ENCODE results near the gene UAP1L1. TPM values are rescaled to one million over a fixed set of nuclear protein-coding genes. Genes with fewer than 3 reads are reported as not detected.

UAP1L1 gene
- total and polyA plus RNA-seq, 2 experiments from 2014 or later, result 2.5 to 8.1 TPM

DNA sequence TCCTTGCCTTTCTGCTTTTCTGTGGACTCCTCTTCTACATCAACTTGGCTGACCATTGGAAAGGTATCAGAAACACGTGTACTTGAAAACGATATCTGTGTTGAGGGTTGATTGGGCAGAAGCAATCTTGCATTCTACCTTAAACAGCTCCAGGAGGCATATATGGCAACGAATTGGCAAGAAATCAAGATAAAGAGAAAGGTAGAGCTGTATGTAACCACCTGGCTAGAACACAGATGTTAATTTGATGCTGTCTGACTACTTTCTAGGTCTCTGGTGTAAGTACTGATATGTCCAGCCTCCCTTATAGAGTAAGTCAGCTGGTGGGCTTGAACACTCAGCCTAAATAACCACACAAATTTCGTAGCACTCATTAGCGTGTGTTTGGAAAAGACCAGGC lies 10.8 kb downstream of the UAP1L1 start (continued):
- TF ChIP-seq, protein P1, sequence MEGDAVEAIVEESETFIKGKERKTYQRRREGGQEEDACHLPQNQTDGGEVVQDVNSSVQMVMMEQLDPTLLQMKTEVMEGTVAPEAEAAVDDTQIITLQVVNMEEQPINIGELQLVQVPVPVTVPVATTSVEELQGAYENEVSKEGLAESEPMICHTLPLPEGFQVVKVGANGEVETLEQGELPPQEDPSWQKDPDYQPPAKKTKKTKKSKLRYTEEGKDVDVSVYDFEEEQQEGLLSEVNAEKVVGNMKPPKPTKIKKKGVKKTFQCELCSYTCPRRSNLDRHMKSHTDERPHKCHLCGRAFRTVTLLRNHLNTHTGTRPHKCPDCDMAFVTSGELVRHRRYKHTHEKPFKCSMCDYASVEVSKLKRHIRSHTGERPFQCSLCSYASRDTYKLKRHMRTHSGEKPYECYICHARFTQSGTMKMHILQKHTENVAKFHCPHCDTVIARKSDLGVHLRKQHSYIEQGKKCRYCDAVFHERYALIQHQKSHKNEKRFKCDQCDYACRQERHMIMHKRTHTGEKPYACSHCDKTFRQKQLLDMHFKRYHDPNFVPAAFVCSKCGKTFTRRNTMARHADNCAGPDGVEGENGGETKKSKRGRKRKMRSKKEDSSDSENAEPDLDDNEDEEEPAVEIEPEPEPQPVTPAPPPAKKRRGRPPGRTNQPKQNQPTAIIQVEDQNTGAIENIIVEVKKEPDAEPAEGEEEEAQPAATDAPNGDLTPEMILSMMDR (conservative IDR thresholded peaks at IDR 0.05; ENCODE audit: low read depth in 2 of 2), result no peak
- TF ChIP-seq ZNF114 (CRISPR knock-in tag; IDR thresholded peaks at IDR 0.05) (no peak), EZH2phosphoT487 (IDR thresholded peaks at IDR 0.05; ENCODE audit: unreplicated experiment) (no peak), EZH2 (IDR thresholded peaks at IDR 0.05; ENCODE audit: low read depth, unreplicated experiment) (no peak), CREB1 (CRISPR knock-in tag; IDR thresholded peaks at IDR 0.05; ENCODE audit: low read depth) (no peak)

DNA sequence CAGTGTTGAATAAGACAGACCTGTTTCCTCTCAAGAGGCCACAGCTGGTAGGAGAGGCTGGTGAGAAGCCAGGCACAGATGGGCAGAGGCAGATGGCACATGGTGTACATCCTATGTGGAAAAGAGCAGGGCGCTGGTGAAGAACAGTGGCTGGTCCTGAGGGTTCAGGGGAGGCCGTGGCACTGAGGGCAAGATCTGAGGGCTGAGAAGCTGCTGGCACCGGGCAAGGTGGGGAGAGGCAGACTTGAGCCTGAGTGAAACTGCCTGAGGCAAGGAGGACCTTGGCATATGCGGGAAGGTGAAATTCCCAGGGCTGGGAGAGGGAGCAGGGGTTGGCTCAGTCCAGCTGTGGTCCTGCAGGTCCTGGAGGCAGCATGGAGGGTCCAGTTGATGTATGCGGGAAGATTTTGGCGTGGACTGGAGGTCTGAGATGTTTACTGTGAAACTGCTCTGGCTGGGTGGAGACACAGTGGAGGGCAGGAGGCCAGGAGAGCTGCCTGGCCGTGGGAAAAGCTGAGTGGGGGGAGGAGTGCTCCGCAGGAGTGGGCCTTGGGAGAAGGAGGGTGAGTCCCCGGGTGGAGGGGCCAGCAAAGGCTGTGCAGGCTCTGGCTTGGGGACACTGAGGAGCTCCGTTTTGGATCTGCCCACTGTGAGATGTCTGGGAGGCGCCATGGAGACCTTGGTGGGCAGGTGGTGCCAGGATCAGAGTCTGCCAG lies 12.1 kb downstream of the UAP1L1 start:
- ATAC-seq (no peak), DNase-seq (ENCODE audit: low spot score) (no peak)
- Mint-ChIP-seq H3K9me3 (peaks cover 4% of the 10 kb centered on the region; the same call in 1 of the 3 replicates), H3K4me1 (peaks cover 15% of the 10 kb centered on the region), H3K4me3 (no peak overlapping the region), H3K36me3 (ENCODE audit: low read depth) (peaks cover 20% of the 10 kb centered on the region; the same call in 2 of the 3 replicates), H3K27ac (peak overlapping the region; percentile 26; the same call in 1 of the 2 replicates), H3K27me3 (ENCODE audit: insufficient read depth, low read depth, poor library complexity) (peaks cover 23% of the 10 kb centered on the region)
- H2AFZ ChIP-seq, result no peak overlapping the region
- H3K36me3 ChIP-seq (ENCODE audit: insufficient read depth), result no peaks in the 10 kb centered on the region; the same call in 1 of the 2 replicates
- H3K4me2 ChIP-seq, result no peak overlapping the region
- H3K4me3 ChIP-seq, result no peak overlapping the region
- H3K4me1 ChIP-seq (ENCODE audit: insufficient read depth), result peaks cover 9% of the 10 kb centered on the region
- H4K20me1 ChIP-seq (replicated peaks; ENCODE audit: insufficient read depth), result no peaks in the 10 kb centered on the region; the same call in 1 of the 2 replicates
- H3K79me2 ChIP-seq (replicated peaks; ENCODE audit: insufficient read depth), result no peaks in the 10 kb centered on the region; the same call in 1 of the 2 replicates
- no peak overlapping the region for H3K27ac ChIP-seq (ENCODE audit: low read depth)
- peaks cover 20% of the 10 kb centered on the region for H3F3A ChIP-seq (replicated peaks; ENCODE audit: low read depth)
- H3K27me3 ChIP-seq (ENCODE audit: insufficient read depth), result peaks cover 5% of the 10 kb centered on the region; the same call in 1 of the 2 replicates
- no peaks in the 10 kb centered on the region for H3K9me2 ChIP-seq (ENCODE audit: insufficient read depth)
- TF ChIP-seq STAT1 (IDR thresholded peaks at IDR 0.05; ENCODE audit: unreplicated experiment) (no peak), EZH2 (IDR thresholded peaks at IDR 0.05; ENCODE audit: low read depth, unreplicated experiment) (no peak), ZNF114 (CRISPR knock-in tag; IDR thresholded peaks at IDR 0.05) (no peak), EZH2phosphoT487 (IDR thresholded peaks at IDR 0.05; ENCODE audit: unreplicated experiment) (no peak), ZNF331 (CRISPR knock-in tag; IDR thresholded peaks at IDR 0.05; ENCODE audit: low read depth) (no peak)
- TF ChIP-seq, protein P2, sequence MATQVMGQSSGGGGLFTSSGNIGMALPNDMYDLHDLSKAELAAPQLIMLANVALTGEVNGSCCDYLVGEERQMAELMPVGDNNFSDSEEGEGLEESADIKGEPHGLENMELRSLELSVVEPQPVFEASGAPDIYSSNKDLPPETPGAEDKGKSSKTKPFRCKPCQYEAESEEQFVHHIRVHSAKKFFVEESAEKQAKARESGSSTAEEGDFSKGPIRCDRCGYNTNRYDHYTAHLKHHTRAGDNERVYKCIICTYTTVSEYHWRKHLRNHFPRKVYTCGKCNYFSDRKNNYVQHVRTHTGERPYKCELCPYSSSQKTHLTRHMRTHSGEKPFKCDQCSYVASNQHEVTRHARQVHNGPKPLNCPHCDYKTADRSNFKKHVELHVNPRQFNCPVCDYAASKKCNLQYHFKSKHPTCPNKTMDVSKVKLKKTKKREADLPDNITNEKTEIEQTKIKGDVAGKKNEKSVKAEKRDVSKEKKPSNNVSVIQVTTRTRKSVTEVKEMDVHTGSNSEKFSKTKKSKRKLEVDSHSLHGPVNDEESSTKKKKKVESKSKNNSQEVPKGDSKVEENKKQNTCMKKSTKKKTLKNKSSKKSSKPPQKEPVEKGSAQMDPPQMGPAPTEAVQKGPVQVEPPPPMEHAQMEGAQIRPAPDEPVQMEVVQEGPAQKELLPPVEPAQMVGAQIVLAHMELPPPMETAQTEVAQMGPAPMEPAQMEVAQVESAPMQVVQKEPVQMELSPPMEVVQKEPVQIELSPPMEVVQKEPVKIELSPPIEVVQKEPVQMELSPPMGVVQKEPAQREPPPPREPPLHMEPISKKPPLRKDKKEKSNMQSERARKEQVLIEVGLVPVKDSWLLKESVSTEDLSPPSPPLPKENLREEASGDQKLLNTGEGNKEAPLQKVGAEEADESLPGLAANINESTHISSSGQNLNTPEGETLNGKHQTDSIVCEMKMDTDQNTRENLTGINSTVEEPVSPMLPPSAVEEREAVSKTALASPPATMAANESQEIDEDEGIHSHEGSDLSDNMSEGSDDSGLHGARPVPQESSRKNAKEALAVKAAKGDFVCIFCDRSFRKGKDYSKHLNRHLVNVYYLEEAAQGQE (IDR thresholded peaks at IDR 0.05; ENCODE audit: unreplicated experiment), result no peak
- TF ChIP-seq, protein P1 (conservative IDR thresholded peaks at IDR 0.05; ENCODE audit: low read depth in 2 of 2), result no peak
- TF ChIP-seq, protein P3, sequence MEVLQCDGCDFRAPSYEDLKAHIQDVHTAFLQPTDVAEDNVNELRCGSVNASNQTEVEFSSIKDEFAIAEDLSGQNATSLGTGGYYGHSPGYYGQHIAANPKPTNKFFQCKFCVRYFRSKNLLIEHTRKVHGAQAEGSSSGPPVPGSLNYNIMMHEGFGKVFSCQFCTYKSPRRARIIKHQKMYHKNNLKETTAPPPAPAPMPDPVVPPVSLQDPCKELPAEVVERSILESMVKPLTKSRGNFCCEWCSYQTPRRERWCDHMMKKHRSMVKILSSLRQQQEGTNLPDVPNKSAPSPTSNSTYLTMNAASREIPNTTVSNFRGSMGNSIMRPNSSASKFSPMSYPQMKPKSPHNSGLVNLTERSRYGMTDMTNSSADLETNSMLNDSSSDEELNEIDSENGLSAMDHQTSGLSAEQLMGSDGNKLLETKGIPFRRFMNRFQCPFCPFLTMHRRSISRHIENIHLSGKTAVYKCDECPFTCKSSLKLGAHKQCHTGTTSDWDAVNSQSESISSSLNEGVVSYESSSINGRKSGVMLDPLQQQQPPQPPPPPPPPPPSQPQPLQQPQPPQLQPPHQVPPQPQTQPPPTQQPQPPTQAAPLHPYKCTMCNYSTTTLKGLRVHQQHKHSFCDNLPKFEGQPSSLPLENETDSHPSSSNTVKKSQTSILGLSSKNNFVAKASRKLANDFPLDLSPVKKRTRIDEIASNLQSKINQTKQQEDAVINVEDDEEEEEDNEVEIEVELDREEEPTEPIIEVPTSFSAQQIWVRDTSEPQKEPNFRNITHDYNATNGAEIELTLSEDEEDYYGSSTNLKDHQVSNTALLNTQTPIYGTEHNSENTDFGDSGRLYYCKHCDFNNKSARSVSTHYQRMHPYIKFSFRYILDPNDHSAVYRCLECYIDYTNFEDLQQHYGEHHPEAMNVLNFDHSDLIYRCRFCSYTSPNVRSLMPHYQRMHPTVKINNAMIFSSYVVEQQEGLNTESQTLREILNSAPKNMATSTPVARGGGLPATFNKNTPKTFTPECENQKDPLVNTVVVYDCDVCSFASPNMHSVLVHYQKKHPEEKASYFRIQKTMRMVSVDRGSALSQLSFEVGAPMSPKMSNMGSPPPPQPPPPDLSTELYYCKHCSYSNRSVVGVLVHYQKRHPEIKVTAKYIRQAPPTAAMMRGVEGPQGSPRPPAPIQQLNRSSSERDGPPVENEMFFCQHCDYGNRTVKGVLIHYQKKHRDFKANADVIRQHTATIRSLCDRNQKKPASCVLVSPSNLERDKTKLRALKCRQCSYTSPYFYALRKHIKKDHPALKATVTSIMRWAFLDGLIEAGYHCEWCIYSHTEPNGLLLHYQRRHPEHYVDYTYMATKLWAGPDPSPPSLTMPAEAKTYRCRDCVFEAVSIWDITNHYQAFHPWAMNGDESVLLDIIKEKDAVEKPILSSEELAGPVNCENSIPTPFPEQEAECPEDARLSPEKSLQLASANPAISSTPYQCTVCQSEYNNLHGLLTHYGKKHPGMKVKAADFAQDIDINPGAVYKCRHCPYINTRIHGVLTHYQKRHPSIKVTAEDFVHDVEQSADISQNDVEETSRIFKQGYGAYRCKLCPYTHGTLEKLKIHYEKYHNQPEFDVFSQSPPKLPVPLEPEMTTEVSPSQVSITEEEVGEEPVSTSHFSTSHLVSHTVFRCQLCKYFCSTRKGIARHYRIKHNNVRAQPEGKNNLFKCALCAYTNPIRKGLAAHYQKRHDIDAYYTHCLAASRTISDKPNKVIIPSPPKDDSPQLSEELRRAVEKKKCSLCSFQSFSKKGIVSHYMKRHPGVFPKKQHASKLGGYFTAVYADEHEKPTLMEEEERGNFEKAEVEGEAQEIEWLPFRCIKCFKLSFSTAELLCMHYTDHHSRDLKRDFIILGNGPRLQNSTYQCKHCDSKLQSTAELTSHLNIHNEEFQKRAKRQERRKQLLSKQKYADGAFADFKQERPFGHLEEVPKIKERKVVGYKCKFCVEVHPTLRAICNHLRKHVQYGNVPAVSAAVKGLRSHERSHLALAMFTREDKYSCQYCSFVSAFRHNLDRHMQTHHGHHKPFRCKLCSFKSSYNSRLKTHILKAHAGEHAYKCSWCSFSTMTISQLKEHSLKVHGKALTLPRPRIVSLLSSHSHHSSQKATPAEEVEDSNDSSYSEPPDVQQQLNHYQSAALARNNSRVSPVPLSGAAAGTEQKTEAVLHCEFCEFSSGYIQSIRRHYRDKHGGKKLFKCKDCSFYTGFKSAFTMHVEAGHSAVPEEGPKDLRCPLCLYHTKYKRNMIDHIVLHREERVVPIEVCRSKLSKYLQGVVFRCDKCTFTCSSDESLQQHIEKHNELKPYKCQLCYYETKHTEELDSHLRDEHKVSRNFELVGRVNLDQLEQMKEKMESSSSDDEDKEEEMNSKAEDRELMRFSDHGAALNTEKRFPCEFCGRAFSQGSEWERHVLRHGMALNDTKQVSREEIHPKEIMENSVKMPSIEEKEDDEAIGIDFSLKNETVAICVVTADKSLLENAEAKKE (CRISPR knock-in tag; IDR thresholded peaks at IDR 0.05), result no peak

Measured in GM23338 (cell line).